Measurements from ENCODE around the gene EPHX1. TPM values are rescaled to one million over a fixed set of nuclear protein-coding genes. Genes with fewer than 3 reads are reported as not detected.

EPHX1 gene
- polyA plus RNA-seq, 2 of the 4 experiments (the other 2 are of a cell fraction) = 150 to 252 TPM

DNA sequence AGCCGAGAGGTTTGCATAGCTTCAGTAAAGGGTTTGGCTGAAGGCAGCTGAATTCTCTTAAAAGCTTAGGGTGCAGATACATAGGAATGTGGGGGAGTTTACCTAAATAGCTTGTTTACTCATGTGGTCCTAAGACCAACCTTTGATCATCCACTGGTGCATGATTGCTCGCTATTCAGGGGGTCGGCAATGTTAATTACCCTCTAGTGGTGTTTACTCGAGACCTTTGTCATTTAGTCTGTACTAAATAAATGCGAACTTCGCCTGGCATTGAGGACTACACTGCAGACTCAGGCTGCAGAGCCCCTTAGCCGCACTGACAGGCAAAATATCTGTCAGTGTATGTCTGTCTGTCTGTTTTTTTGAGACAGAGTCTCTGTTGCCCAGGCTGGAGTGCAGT lies 40.4 kb downstream of the EPHX1 start:
- Histone ChIP-seq H3K9me3 (no peaks in the 10 kb centered on the region), H3K4me1 (peaks cover 4% of the 10 kb centered on the region; the same call in 1 of the 3 replicates), H3K27ac (no peak overlapping the region), H3K4me3 (no peak overlapping the region), H3K4me2 (no peak overlapping the region)
- CTCF ChIA-PET = interaction anchor here (0.6 to 11.6 kb wide), 3 partner anchors 22 to 375 kb away, joined by 3 to 69 read pairs (median 3); no protein-coding TSS in a partner anchor
- WGBS (ENCODE audit: missing lambda C conversion rate) = 92% methylated on average over 7 of the region's 7 CpGs
- POLR2A ChIA-PET = no interaction called here
- DNase-seq (ENCODE audit: low read depth in 1 of 2, low spot score in 1 of 2) = no peak
- ATAC-seq = no peak
- FAIRE-seq = no peak
- no peak for TF ChIP-seq CTCF (IDR thresholded peaks at IDR 0.05)
- no peak for TF ChIP-seq NFE2L2 (conservative IDR thresholded peaks at IDR 0.05; ENCODE audit: low read length)
- TF ChIP-seq JUNB (IDR thresholded peaks at IDR 0.05) = no peak
- no peak for TF ChIP-seq POLR2A (IDR thresholded peaks at IDR 0.05; ENCODE audit: low read length)
- TF ChIP-seq GATA3 (IDR thresholded peaks at IDR 0.05; ENCODE audit: borderline replicate concordance) = no peak
- no peak for TF ChIP-seq POLR2AphosphoS2 (conservative IDR thresholded peaks at IDR 0.05; ENCODE audit: low read length)
- TF ChIP-seq ZSCAN20 (CRISPR knock-in tag; IDR thresholded peaks at IDR 0.05) = no peak
- no peak for TF ChIP-seq FOSB (CRISPR knock-in tag; IDR thresholded peaks at IDR 0.05)
- TF ChIP-seq RARB (CRISPR knock-in tag; IDR thresholded peaks at IDR 0.05) = no peak
- no peak for TF ChIP-seq RCOR1 (IDR thresholded peaks at IDR 0.05; ENCODE audit: low read depth, low read length)
- no peak for TF ChIP-seq EHF (CRISPR knock-in tag; IDR thresholded peaks at IDR 0.05)
- no peak for TF ChIP-seq HOXB13 (CRISPR knock-in tag; IDR thresholded peaks at IDR 0.05; ENCODE audit: low read depth)
- no peak for TF ChIP-seq KDM5A (IDR thresholded peaks at IDR 0.05)
- TF ChIP-seq EHMT2 (IDR thresholded peaks at IDR 0.05; ENCODE audit: low read depth) = no peak
- no peak for TF ChIP-seq BCL3 (IDR thresholded peaks at IDR 0.05)
- no peak for TF ChIP-seq PHF8 (IDR thresholded peaks at IDR 0.05; ENCODE audit: borderline replicate concordance, low read depth)

- no peak for FAIRE-seq
Measured at GRCh38 chr1:225851805-225852204, 41.9 kb downstream of the EPHX1 start.

More at GRCh38 chr1:225851805-225852204, 41.9 kb downstream of the EPHX1 start:
- H3K27ac ChIP-seq = no peak overlapping the region
- ChIA-PET CTCF (interaction anchor here (0.9 to 11.6 kb wide), 6 partner anchors 9 to 376 kb away, joined by 3 to 69 read pairs (median 6); partner anchors contain the start of gene TMEM63A), POLR2A (no interaction called here)
- TF ChIP-seq HMGXB4 (CRISPR knock-in tag; IDR thresholded peaks at IDR 0.05; ENCODE audit: borderline replicate concordance) (no peak), FOSL2 (IDR thresholded peaks at IDR 0.05) (no peak), FOSL2 (CRISPR knock-in tag; IDR thresholded peaks at IDR 0.05) (no peak), JUN (IDR thresholded peaks at IDR 0.05) (no peak)
- ATAC-seq (no peak), DNase-seq (ENCODE audit: low read depth in 1 of 2, low spot score in 1 of 2) (no peak)
- H3K4me2 ChIP-seq = no peak overlapping the region
- H3K4me1 ChIP-seq = no peaks in the 10 kb centered on the region
- H3K4me3 ChIP-seq = no peak overlapping the region
- no peaks in the 10 kb centered on the region for H3K9me3 ChIP-seq
- WGBS (ENCODE audit: missing lambda C conversion rate) = 75% methylated on average over 4 of the region's 4 CpGs

All from A549 (cell line).